ENCODE measurements around the gene HAO1. TPM values are rescaled to one million over a fixed set of nuclear protein-coding genes. Genes with fewer than 3 reads are reported as not detected.
"Not testable (repeated sequence)": the region's sequence is repeated elsewhere in the genome, so short reads cannot be mapped to it uniquely, and the experiment has no call there.

Gene HAO1
- not detected for total RNA-seq
- long read RNA-seq = 0 reads

DNA sequence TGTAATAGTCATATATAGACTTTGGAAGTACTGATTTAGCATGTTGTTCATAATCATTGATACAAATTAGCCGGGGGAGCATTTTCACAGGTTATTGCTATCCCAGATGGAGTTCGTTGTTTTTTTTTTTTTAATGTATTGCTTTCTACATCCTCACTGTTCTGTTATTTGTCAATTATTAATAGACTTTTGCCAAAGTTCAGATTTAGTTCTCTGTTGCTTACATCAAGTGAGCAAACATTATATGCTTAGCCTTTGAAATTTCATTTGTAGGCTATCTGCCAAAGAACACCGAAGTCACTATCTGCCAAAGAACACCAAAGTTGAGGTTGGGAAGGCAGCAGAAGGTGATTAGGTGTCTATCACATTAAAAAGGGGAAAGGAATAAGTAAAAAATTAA, at the start of gene HAO1:
Gene HAO1 (minus strand): TSS at position 118 of the 400 bp plus-strand sequence. CDS start 36 bp downstream, at position 82.
- intact Hi-C loops (cut with DNase I) = no loop called here
- DNase-seq (ENCODE audit: low spot score) = no peak

GRCh38 chr20:7989379-7989778, 49.1 kb upstream of the HAO1 start:
- no peak for DNase-seq (ENCODE audit: low spot score)
- intact Hi-C loops (cut with DNase I) = no loop called here

GRCh38 chr20:7985916-7986315, 45.7 kb upstream of the HAO1 start:
- intact Hi-C loops (cut with DNase I) = no loop called here
- DNase-seq (ENCODE audit: low spot score) = no peak

- no peak for DNase-seq (ENCODE audit: low spot score)
- intact Hi-C loops (cut with DNase I) = no loop called here
Observed at GRCh38 chr20:7984192-7984591, 43.9 kb upstream of the HAO1 start.

- intact Hi-C loops (cut with DNase I) = no loop called here
- DNase-seq (ENCODE audit: low spot score) = no peak
Observed at GRCh38 chr20:7981374-7981773, 41.1 kb upstream of the HAO1 start.

DNA sequence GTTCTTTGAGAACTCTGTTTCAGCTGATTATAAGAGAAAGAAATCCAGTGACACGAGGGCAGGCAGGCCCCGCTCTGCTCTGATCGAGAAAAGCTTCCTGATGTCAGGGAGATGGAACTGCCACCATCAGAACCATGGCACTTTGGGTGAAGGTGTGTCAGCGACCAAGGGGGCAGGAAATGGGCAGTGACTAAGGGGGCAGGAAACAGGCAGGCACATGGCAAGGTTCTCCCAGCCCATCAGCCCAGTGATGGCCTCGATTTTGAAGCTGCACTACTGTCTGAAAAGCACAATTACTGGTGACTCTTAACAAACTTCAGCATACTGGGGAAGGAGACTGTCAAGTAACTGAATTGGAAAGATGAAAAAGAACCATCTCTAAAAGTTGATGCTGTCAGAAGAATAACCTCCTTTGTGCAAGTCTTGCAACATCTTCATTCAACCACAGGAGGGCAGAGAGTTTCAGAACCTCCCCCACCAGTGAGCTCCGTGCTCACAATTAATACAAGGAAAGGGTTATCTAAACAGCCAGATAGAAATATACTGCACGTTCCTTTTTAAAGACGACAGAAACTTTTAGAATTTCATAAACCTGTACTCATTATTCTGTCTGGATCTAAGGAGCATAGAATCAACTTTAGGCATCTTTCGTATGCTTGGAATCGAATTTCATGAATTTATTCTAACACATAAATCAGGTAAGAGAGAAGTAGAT, 40.2 kb upstream of the HAO1 start:
- intact Hi-C loops (cut with DNase I) = no loop called here
- DNase-seq (ENCODE audit: low spot score) = no peak

DNA sequence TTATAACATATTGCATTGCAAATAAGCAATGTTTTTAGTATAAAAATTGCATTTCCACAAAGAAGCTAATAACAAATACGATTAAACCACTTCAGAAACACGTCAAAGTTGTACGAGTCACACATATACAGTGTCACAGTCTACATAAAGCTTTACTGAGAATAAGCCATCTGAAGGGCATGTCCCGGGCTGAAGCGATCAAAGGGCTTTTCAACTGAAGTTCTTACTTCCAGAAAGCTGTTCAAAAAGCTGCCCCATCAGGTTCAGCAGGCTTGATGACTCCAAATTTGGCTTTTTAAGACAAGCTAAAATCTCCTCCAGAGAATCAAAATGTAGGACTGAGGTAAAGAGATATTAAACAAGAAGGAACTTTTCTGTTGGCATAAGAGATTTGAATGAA, 37.5 kb upstream of the HAO1 start:
- no peak for DNase-seq (ENCODE audit: low spot score)
- intact Hi-C loops (cut with DNase I) = no loop called here

DNA sequence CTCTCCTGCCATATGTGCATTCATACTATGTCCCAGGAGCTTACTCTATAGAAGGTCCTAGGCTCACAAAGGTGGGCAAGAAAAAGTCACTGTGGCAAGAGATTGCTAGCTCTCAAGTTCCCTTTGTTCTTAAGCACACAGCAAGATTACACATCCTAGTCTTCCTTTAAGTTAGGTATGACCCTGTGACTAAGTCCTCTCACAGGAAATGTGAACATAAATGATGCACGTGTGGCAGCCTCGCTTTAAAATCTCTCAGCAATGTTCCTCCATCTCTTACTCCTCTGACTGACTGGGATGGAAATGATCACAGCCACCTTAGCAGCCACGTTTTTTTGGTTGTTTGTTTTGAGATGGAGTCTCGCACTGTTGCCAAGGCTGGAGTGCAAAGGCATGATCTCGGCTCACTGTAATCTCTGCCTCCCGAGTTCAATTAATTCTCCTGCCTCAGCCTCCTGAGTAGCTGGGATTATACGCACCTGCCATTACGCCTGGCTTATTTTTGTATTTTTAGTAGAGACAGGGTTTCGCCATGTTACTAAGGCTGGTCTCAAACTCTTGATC, 35.7 kb upstream of the HAO1 start:
- DNase-seq (ENCODE audit: low spot score) = no peak
- intact Hi-C loops (cut with DNase I) = no loop called here

DNA sequence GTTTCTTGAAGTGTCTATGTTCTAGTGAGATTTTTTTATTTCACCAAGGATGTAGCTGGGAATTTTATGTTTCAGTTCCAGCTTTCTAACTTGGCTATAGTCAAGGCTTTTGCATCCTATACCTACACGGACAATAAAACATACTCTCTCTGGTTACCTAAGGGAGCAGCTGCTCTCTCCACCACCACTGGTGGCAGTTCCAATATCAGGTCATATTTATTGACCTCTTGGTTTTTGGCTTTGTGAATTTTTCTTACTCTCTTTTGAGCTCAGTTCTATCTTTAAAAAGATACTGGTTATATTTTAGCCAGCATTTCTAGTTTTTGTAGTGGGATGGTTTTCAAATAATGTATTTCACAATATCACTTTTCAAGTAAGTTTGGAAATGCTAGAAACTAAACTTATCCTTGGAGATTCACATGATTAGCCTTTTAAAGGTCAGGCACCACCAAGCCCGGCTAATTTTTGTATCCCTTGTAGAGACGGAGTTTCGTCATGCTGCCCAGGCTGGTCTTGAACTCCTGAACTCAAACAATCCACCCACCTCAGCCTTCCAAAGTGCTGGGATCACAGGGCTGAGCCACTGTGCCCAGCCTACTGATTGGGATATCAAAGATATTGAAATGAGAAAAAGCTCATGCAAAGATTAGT, 34.7 kb upstream of the HAO1 start:
- no peak for DNase-seq (ENCODE audit: low spot score)
- intact Hi-C loops (cut with DNase I) = no loop called here

DNA sequence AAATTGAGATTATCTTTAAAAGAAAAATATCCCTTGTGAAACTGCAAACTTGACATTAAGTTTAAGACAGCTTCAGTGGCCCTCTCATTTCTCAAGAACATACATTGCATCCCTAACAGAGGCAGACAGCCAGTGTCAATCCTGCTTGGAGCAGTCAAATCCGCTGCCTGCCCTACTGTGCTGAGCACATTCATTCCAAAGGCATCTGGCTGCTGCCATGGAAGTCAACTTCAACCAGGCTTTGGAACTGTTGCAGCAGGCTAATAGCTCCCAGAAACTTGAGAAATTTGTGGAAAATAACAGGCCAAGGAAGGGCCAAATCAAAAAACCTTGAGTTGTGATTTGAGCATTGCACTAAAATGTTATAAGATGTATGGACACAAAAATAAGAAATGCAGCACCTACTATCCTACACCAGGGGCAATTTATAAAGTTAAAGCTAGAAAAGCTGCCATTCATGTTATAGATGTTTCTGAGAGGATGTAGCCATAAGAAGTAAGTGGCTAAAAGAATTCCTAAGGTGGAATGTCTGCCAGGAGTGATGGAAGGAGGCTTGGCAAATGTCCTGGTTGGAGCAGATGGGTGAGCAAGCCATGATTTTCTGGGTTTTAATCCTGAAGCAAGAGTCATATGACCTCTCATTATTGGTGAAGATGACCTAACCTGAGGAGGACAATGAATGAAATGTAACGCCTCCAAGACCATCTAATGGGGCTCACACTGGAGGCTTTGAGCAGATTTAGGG, 31.4 kb upstream of the HAO1 start:
- no peak for DNase-seq (ENCODE audit: low spot score)
- intact Hi-C loops (cut with DNase I) = no loop called here

DNA sequence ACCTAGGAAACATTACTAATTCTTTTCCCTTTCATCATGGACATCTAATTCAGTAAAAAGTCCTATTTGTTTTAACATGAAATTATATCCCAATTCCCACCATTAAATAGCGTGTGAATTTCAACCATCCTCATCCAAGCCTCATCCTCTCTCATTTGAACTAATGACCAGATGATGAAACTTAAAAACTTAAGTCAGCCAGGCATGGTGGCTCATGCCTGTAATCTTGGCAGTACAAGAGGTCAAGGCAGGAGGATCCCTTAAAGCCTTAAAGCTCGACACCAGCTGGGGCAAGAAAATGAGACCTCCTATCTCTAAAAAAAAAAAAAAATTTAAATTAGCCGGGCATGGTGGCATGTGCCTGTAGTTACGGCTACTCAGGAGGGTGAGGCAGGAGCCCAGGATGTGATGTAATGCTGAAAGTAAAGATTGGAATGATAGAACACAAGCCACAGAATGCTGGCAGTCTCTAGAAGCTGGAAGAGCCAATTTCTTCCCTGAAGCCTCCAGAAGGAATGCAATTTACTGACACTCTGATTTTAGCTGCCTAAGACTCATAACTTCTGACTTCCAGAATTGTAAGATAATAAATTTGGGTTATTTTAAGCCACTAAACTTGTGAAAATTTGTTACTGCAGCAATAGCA, 27.1 kb upstream of the HAO1 start:
- no peak for DNase-seq (ENCODE audit: low spot score)
- intact Hi-C loops (cut with DNase I) = no loop called here

DNA sequence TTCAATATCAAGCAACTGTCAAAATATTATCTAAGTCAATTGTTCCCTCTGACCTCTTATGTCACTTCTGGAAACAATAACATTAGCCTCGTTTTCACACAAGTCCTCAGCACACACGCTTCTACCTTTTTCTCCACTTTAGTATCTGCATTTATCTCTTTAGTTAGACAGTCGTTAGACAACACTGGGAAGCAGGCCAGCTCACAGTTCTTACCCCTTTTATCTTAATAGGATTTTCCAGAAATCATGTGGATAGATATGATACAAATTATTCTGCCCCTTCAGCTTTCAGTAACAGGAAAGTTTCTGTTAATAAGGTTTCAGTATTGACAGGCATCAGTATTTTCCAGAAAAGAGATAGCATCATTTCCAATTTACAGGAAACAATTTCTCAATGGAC, 25.9 kb upstream of the HAO1 start:
- intact Hi-C loops (cut with DNase I) = no loop called here

DNA sequence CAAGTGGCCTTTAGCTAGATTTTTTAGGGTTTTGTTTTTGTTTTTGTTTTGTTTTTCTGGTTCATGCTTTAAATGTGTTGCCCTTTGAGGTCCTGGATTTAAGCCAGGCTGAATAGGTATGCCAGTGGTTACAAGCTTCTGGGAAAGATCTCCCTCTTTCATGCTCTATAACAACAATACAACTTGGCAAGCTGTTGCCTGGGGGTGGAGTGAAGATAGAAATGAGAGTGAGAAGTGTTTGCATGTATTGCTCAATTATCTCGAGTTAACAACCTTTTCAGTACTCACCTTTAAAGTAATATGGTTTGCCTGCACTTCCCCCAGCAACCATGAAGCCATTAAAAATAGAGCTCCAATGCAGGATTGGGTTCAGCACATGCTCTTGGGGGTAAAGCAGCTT, 19.2 kb upstream of the HAO1 start:
- intact Hi-C loops (cut with DNase I) = no loop called here
- DNase-seq (ENCODE audit: low spot score) = no peak

More for the DNA sequence above, 25.9 kb upstream of the HAO1 start:
- no peak for DNase-seq (ENCODE audit: low spot score)

DNA sequence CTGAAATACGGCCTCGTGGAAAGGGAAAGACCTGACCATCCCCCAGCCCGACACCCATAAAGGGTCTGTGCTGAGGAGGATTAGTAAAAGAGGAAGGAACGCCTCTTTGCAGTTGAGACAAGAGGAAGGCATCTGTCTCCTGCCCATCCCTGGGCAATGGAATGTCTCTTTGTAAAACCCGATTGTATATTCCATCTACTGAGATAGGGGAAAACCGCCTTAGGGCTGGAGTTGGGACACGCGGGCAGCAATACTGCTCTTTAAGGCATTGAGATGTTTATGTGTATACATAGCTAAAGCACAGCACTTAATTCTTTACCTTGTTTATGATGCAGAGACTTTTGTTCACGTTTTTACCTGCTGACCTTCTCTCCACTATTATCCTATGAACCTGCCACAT, 16.3 kb upstream of the HAO1 start:
- intact Hi-C loops (cut with DNase I); DNase-seq (ENCODE audit: low spot score): not testable (repeated sequence)

GRCh38 chr20:7950387-7950786, 10.1 kb upstream of the HAO1 start:
- no peak for DNase-seq (ENCODE audit: low spot score)
- intact Hi-C loops (cut with DNase I) = no loop called here

- no peak for DNase-seq (ENCODE audit: low spot score)
- intact Hi-C loops (cut with DNase I) = no loop called here
Observed at GRCh38 chr20:7943891-7944290, 3.6 kb upstream of the HAO1 start.

DNA sequence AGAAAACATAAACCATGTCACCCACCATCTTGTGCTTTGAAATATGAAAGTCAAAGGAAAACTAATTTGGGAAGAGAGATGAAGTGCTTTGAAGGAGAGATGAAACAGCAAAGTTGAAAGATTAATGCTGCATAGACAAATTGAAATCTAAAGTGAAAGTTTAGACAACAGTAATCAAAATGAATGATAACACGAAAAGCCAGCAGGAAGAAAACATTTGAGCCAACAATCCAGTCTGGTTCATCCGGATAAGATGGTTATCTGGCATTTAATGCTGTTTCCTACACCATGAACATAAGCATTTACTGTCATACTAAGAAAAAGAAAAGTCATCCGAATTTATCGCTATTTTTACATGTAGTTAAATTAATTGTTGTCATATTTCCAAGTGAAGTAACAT, 595 bp downstream of the HAO1 start:
- DNase-seq (ENCODE audit: low spot score) = no peak
- intact Hi-C loops (cut with DNase I) = loop anchor here (5.0 kb wide), 1 partner anchor 783 kb away; no protein-coding TSS in a partner anchor

- no peak for DNase-seq (ENCODE audit: low spot score)
- intact Hi-C loops (cut with DNase I) = loop anchor here (5.0 kb wide), 1 partner anchor 784 kb away; no protein-coding TSS in a partner anchor
Observed at GRCh38 chr20:7938058-7938457, 2.2 kb downstream of the HAO1 start.

DNA sequence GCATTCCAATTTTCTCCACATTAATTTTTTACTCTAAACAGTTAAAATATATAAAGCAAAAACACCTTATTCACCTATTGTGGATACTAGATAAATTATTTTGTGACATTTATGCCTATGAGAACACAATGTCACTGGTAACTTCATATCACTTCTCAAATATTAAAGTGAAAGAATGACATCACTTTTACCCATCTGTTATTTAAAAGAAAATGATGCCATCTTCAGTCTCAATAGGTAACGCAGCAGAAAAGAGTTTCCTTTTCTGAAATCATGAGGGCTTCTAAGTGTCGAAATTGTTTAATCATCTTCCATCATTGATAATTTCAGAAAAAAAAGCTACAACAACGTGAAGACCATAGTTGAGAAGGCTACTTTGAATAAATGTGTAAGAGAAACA, 2.9 kb downstream of the HAO1 start:
- intact Hi-C loops (cut with DNase I) = loop anchor here (5.0 kb wide), 1 partner anchor 785 kb away; no protein-coding TSS in a partner anchor
- no peak for DNase-seq (ENCODE audit: low spot score)
